GM12878 (cell line): ENCODE results near the gene KIAA1671. TPM values are rescaled to one million over a fixed set of nuclear protein-coding genes. Genes with fewer than 3 reads are reported as not detected.

Experiments
- FOXK2 ChIP-seq: fragments of 450-650 bp; IDR thresholded peaks from 2 replicates; pipeline ENCODE4 v1.6.1; 2017; ENCODE audit warnings: mild to moderate bottlenecking, moderate library complexity
- HDAC2 ChIP-seq: fragments of 200-600 bp; sonication (generic); IDR thresholded peaks from 2 replicates; pipeline ENCODE4 v1.6.1; 2017
- IRF4 ChIP-seq: IDR thresholded peaks from 2 replicates; pipeline ENCODE4 v1.6.1; 2011; ENCODE audit warnings: low read depth, low read length
- NBN ChIP-seq: fragments of 450-650 bp; IDR thresholded peaks from 2 replicates; pipeline ENCODE4 v1.6.1; 2016
- NFIC ChIP-seq: IDR thresholded peaks from 2 replicates; pipeline ENCODE4 v1.6.1; 2012; ENCODE audit warnings: low read depth, mild to moderate bottlenecking, inconsistent platforms, low read length, moderate library complexity
- NR2C1 ChIP-seq: fragments of 450-650 bp; IDR thresholded peaks from 2 replicates; pipeline ENCODE4 v1.6.1; 2017; ENCODE audit warnings: antibody characterized with exemption, mild to moderate bottlenecking, moderate library complexity
- NR2F1 ChIP-seq: fragments of 450-650 bp; conservative IDR thresholded peaks from 2 replicates; pipeline ENCODE4 v1.6.1; 2017; ENCODE audit warnings: mild to moderate bottlenecking
- PAX5 ChIP-seq: IDR thresholded peaks from 2 replicates; pipeline ENCODE4 v1.6.1; 2011; ENCODE audit warnings: low read depth, low read length, borderline replicate concordance
- RELA ChIP-seq: fragments of 450-650 bp; IDR thresholded peaks from 2 replicates; pipeline ENCODE4 v1.8.0; 2014; ENCODE audit warnings: borderline replicate concordance; ENCODE audit not compliant: partially characterized antibody
- RFX5 ChIP-seq: IDR thresholded peaks from 2 replicates; pipeline ENCODE4 v1.6.1; 2011; ENCODE audit warnings: low read depth, low read length, improper control_type of control experiment
- SMARCA5 ChIP-seq: fragments of 450-650 bp; IDR thresholded peaks from 2 replicates; pipeline ENCODE4 v1.6.1; 2017; ENCODE audit warnings: mild to moderate bottlenecking
- SPI1 ChIP-seq: IDR thresholded peaks from 2 replicates; pipeline ENCODE4 v1.6.1; 2011; ENCODE audit warnings: low read depth, mild to moderate bottlenecking, low read length, moderate library complexity, borderline replicate concordance; ENCODE audit not compliant: insufficient read depth
- TBL1XR1 ChIP-seq: IDR thresholded peaks from 2 replicates; pipeline ENCODE4 v1.6.1; 2012; ENCODE audit warnings: low read depth, low read length, improper control_type of control experiment
- TCF7 ChIP-seq: IDR thresholded peaks from 2 replicates; pipeline ENCODE4 v1.6.1; 2014; ENCODE audit warnings: antibody characterized with exemption, borderline replicate concordance
- YBX1 ChIP-seq: fragments of 450-650 bp; IDR thresholded peaks from 2 replicates; pipeline ENCODE4 v1.6.1; 2016; ENCODE audit warnings: antibody characterized with exemption
- ZNF622 ChIP-seq: fragments of 450-650 bp; IDR thresholded peaks from 2 replicates; pipeline ENCODE4 v1.6.1; 2017; ENCODE audit warnings: mild to moderate bottlenecking, inconsistent platforms
- polyA plus RNA-seq, 11 experiments: library from polyadenylated mRNA; depleted of rRNA in 4 of 11; unstranded in 6 of 11; stranded (reverse) in 5 of 11; fragments of >200 nt; fragmentation: Nextera tagmentation in 4 of 11; fragmentation: Illumina TruSeq in 1 of 11; extraction: Ambion mirVana in 4 of 11; extraction: Trizol in 1 of 11; gene quantifications; 1 replicate in 1 of 11; 2 replicates in 10 of 11; pipeline versions ENCODE4 v1.2.1 to v1.2.3, GENCODE V29; 2011 to 2016; ENCODE audit warnings: inconsistent platforms in 2 of 11, missing spikeins in 2 of 11, low read depth in 1 of 11
- total RNA-seq, 4 experiments: library from RNA; depleted of rRNA in 3 of 4; stranded (reverse); fragments of >200 nt in 3 of 4; fragmentation: Illumina TruSeq in 1 of 4; extraction: Trizol in 1 of 4; gene quantifications; 2 replicates each; pipeline versions ENCODE4 v1.2.1 to v1.2.3, GENCODE V29; 2013 to 2021
- TF ChIP-seq, protein P1 (sequence below): fragments of 450-650 bp; IDR thresholded peaks from 2 replicates; pipeline ENCODE4 v1.6.1; 2017; ENCODE audit warnings: antibody characterized with exemption, mild to moderate bottlenecking, moderate library complexity
- TF ChIP-seq, protein P2 (sequence below): fragments of 450-650 bp; formaldehyde crosslinking; IDR thresholded peaks from 2 replicates; pipeline ENCODE4 v1.4.0; 2022; ENCODE audit warnings: mild to moderate bottlenecking, moderate library complexity
- TF ChIP-seq, protein P3 (sequence below): fragments of 450-650 bp; formaldehyde crosslinking; IDR thresholded peaks from 2 replicates; pipeline ENCODE4 v1.5.0; 2022; ENCODE audit warnings: mild to moderate bottlenecking, missing genetic modification characterization
- TF ChIP-seq, protein P4 (sequence below): IDR thresholded peaks from 2 replicates; pipeline ENCODE4 v1.6.1; 2011; ENCODE audit warnings: low read depth, mild to moderate bottlenecking, low read length, moderate library complexity, borderline replicate concordance; ENCODE audit errors: extremely low read depth

Gene KIAA1671
- total and polyA plus RNA-seq, 10 of the 15 experiments (the other 5 are each of a cell fraction or from before 2014, with no cell fraction given) = 0.05 to 2.7 (median 0.33) TPM

DNA sequence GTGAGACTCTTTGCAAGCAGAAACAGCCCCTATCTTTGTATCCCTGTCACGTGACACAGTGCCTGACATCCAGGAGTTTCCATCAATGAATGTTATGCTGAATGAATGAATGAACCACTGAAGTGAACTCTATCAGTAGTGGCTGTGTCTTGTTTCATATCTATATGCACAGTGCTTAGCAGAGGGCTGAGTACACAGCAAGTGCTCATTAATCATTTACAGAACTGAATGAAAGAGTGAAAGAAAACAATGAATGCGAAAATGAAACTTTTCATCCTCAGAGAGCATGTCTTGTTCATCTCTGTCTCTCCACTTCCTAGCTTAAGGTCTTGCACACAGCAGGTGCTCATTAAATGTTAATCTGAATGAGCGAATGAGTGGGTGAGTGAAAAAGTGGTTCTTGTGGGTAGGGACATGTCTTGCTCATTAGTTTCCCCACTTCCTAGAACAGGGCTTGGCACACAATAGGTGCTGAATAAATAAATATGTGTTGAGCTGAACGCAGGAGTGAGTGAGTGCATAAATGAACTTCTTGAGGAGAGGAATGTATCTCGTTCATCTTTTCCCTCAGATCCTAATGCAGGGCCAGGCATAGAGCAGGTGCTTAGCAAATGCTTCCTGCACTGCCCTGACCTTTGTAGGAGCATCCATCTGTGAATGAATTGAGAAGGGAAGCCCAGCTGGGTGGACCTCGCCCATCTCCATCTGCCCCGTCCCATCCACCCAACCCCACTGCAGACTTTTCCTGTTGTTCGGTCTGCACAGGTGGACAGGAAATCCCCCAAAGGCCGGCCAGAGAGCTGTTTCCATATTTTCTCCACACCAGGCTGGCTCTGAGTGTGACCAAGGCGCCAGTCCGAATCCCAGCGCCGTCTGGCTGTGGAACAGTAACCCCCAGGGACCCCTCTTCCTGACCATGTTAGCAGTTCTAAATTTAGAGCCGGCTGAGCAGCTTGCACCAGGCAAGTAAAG, 133.7 kb downstream of the KIAA1671 start (continued):
- TF ChIP-seq RELA = no peak
- TF ChIP-seq, protein P1, sequence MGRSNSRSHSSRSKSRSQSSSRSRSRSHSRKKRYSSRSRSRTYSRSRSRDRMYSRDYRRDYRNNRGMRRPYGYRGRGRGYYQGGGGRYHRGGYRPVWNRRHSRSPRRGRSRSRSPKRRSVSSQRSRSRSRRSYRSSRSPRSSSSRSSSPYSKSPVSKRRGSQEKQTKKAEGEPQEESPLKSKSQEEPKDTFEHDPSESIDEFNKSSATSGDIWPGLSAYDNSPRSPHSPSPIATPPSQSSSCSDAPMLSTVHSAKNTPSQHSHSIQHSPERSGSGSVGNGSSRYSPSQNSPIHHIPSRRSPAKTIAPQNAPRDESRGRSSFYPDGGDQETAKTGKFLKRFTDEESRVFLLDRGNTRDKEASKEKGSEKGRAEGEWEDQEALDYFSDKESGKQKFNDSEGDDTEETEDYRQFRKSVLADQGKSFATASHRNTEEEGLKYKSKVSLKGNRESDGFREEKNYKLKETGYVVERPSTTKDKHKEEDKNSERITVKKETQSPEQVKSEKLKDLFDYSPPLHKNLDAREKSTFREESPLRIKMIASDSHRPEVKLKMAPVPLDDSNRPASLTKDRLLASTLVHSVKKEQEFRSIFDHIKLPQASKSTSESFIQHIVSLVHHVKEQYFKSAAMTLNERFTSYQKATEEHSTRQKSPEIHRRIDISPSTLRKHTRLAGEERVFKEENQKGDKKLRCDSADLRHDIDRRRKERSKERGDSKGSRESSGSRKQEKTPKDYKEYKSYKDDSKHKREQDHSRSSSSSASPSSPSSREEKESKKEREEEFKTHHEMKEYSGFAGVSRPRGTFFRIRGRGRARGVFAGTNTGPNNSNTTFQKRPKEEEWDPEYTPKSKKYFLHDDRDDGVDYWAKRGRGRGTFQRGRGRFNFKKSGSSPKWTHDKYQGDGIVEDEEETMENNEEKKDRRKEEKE = no peak
- TF ChIP-seq NR2C1 = no peak
- TF ChIP-seq ZNF622 = no peak
- no peak for TF ChIP-seq RFX5
- no peak for TF ChIP-seq IRF4
- TF ChIP-seq TCF7 = no peak
- TF ChIP-seq FOXK2 = peak; percentile 52; the same call in 1 of the 2 replicates
- TF ChIP-seq, protein P2, sequence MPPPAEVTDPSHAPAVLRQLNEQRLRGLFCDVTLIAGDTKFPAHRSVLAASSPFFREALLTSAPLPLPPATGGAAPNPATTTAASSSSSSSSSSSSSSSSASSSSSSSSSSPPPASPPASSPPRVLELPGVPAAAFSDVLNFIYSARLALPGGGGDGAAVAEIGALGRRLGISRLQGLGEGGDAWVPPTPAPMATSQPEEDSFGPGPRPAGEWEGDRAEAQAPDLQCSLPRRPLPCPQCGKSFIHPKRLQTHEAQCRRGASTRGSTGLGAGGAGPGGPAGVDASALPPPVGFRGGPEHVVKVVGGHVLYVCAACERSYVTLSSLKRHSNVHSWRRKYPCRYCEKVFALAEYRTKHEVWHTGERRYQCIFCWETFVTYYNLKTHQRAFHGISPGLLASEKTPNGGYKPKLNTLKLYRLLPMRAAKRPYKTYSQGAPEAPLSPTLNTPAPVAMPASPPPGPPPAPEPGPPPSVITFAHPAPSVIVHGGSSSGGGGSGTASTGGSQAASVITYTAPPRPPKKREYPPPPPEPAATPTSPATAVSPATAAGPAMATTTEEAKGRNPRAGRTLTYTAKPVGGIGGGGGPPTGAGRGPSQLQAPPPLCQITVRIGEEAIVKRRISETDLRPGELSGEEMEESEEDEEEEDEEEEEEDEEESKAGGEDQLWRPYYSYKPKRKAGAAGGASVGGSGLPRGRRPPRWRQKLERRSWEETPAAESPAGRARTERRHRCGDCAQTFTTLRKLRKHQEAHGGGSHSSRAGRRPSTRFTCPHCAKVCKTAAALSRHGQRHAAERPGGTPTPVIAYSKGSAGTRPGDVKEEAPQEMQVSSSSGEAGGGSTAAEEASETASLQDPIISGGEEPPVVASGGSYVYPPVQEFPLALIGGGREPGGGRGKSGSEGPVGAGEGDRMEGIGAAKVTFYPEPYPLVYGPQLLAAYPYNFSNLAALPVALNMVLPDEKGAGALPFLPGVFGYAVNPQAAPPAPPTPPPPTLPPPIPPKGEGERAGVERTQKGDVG (CRISPR knock-in tag) = no peak
- peak; percentile 84 for TF ChIP-seq SMARCA5
- TF ChIP-seq NR2F1 = peak; percentile 61
- TF ChIP-seq, protein P3, sequence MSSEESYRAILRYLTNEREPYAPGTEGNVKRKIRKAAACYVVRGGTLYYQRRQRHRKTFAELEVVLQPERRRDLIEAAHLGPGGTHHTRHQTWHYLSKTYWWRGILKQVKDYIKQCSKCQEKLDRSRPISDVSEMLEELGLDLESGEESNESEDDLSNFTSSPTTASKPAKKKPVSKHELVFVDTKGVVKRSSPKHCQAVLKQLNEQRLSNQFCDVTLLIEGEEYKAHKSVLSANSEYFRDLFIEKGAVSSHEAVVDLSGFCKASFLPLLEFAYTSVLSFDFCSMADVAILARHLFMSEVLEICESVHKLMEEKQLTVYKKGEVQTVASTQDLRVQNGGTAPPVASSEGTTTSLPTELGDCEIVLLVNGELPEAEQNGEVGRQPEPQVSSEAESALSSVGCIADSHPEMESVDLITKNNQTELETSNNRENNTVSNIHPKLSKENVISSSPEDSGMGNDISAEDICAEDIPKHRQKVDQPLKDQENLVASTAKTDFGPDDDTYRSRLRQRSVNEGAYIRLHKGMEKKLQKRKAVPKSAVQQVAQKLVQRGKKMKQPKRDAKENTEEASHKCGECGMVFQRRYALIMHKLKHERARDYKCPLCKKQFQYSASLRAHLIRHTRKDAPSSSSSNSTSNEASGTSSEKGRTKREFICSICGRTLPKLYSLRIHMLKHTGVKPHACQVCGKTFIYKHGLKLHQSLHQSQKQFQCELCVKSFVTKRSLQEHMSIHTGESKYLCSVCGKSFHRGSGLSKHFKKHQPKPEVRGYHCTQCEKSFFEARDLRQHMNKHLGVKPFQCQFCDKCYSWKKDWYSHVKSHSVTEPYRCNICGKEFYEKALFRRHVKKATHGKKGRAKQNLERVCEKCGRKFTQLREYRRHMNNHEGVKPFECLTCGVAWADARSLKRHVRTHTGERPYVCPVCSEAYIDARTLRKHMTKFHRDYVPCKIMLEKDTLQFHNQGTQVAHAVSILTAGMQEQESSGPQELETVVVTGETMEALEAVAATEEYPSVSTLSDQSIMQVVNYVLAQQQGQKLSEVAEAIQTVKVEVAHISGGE = no peak
- TF ChIP-seq SPI1 = peak; percentile 22; the same call in 1 of the 2 replicates
- TF ChIP-seq, protein P4, sequence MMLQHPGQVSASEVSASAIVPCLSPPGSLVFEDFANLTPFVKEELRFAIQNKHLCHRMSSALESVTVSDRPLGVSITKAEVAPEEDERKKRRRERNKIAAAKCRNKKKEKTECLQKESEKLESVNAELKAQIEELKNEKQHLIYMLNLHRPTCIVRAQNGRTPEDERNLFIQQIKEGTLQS = no peak
- TF ChIP-seq NFIC = no peak
- no peak for TF ChIP-seq YBX1
- TF ChIP-seq NBN = peak; percentile 85
- no peak for TF ChIP-seq HDAC2
- TF ChIP-seq PAX5 = 0 out of 2 replicates have a peak, but pooled peaks have one; percentile 44
- no peak for TF ChIP-seq TBL1XR1
